Osteoblast (primary cell): ENCODE measurements around the gene ARPC2. TPM values are rescaled to one million over a fixed set of nuclear protein-coding genes. Genes with fewer than 3 reads are reported as not detected.

Source experiments
- DNase-seq: peaks from one replicate; pipeline ENCODE4 v3.0.0; 2011; ENCODE audit warnings: low spot score, mixed read lengths; ENCODE audit not compliant: insufficient read length; ENCODE audit errors: missing footprints
- H2AFZ ChIP-seq: 2 replicates; pipeline ENCODE4 v1.6.0; 2011; ENCODE audit warnings: mild to moderate bottlenecking, low read length
- H3K27ac ChIP-seq: 2 replicates; pipeline ENCODE4 v1.5.1; 2011; ENCODE audit warnings: mild to moderate bottlenecking, low read depth, low read length, moderate library complexity
- H3K27me3 ChIP-seq: 2 replicates; pipeline ENCODE4 v1.6.0; 2012; ENCODE audit warnings: mild to moderate bottlenecking, control low read depth, inconsistent platforms, low read length, moderate library complexity; ENCODE audit not compliant: insufficient read depth
- H3K36me3 ChIP-seq: 2 replicates; pipeline ENCODE4 v1.5.1; 2011; ENCODE audit warnings: mild to moderate bottlenecking, low read length, control low read depth, moderate library complexity; ENCODE audit not compliant: insufficient read depth
- H3K4me1 ChIP-seq: 2 replicates; pipeline ENCODE4 v1.5.1; 2011; ENCODE audit warnings: mild to moderate bottlenecking, low read length, control low read depth, moderate library complexity; ENCODE audit not compliant: insufficient read depth
- H3K4me2 ChIP-seq: 2 replicates; pipeline ENCODE4 v1.6.0; 2011; ENCODE audit warnings: mild to moderate bottlenecking, low read length; ENCODE audit not compliant: insufficient read depth
- H3K4me3 ChIP-seq: fragments of 200-600 bp; sonication (generic); 3 replicates; pipeline ENCODE4 v1.5.1; 2012; ENCODE audit warnings: mild to moderate bottlenecking, low read length, inconsistent platforms; ENCODE audit not compliant: insufficient read depth
- H3K79me2 ChIP-seq: 2 replicates; pipeline ENCODE4 v1.6.0; 2012; ENCODE audit warnings: mild to moderate bottlenecking, low read length, control low read depth, inconsistent platforms; ENCODE audit not compliant: insufficient read depth
- H3K9me3 ChIP-seq: 2 replicates; pipeline ENCODE4 v1.5.1; 2011; ENCODE audit warnings: low read depth, low read length, control low read depth
- H4K20me1 ChIP-seq: 2 replicates; pipeline ENCODE4 v1.6.0; 2012; ENCODE audit warnings: mild to moderate bottlenecking, low read length, control low read depth; ENCODE audit not compliant: insufficient read depth
- total RNA-seq: library from RNA; depleted of rRNA; stranded (reverse); fragments of >200 nt; gene quantifications from 2 replicates; pipeline ENCODE4 v1.2.3, GENCODE V29; 2012
- TF ChIP-seq, protein P1 (sequence below): IDR thresholded peaks from 2 replicates; pipeline ENCODE4 v1.5.1; 2011; ENCODE audit warnings: mild to moderate bottlenecking, low read depth, low read length, moderate library complexity; ENCODE audit errors: extremely low read depth

The ARPC2 gene
- total RNA-seq, 1 donor, result 301 TPM

DNA sequence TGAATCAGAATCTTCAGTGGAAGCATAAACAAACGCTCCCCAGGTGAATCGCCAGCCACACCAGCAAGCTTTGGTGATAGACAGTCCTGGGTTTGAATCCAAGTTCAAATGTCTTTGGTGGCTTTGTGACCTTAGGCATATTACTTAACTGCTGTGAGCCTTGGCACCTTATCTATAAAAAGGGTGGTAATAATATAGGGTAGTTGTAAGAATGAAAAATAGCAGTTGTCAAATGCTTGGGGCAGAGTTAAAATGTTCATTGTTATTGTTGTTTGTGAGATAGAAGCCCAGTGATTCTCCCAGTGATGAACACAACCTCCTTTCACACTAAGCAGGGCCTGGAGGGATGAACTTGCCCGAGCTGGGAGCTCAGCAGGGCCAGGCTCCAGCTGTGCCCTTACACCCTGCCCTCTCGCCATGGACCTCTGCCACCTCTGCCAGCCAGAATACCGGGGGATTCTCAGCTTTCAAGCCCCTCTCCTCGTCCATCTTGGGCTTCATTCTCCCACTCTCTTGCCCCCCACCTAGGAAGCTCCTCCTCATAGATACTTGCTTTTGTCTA is 81.4 kb downstream of the ARPC2 start:
- Histone ChIP-seq H3K4me3 (no peak overlapping the region), H3K4me1 (peaks cover 6% of the 10 kb centered on the region), H3K4me2 (peak overlapping the region; percentile 7), H3K9me3 (no peaks in the 10 kb centered on the region), H2AFZ (peak overlapping the region; percentile 12), H3K79me2 (no peaks in the 10 kb centered on the region), H3K27ac (no peak overlapping the region), H3K27me3 (no peaks in the 10 kb centered on the region), H4K20me1 (no peaks in the 10 kb centered on the region), H3K36me3 (no peaks in the 10 kb centered on the region)
- TF ChIP-seq, protein P1, sequence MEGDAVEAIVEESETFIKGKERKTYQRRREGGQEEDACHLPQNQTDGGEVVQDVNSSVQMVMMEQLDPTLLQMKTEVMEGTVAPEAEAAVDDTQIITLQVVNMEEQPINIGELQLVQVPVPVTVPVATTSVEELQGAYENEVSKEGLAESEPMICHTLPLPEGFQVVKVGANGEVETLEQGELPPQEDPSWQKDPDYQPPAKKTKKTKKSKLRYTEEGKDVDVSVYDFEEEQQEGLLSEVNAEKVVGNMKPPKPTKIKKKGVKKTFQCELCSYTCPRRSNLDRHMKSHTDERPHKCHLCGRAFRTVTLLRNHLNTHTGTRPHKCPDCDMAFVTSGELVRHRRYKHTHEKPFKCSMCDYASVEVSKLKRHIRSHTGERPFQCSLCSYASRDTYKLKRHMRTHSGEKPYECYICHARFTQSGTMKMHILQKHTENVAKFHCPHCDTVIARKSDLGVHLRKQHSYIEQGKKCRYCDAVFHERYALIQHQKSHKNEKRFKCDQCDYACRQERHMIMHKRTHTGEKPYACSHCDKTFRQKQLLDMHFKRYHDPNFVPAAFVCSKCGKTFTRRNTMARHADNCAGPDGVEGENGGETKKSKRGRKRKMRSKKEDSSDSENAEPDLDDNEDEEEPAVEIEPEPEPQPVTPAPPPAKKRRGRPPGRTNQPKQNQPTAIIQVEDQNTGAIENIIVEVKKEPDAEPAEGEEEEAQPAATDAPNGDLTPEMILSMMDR, result no peak
- peak; percentile 64 for DNase-seq

DNA sequence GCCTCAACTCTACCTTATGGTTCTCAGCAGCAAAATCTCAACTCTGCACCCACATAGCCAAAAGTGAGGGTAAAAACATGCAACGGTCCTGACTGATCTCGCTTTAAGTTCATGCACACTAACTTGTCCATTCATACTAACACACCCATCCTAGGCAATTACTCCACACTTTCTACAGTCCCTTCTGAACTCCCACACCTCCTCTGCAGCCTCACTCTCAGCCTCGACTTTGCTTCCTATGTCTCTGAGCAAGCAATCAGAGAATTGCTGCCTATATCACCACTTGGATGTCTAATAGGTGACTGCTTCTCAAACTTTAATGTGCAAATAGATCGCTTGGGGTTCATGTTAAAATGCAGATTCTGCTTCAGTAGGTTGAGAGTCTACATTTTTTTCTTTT is 83.2 kb downstream of the ARPC2 start:
- Histone ChIP-seq H2AFZ (no peak overlapping the region), H3K4me1 (peaks cover 6% of the 10 kb centered on the region), H3K27ac (no peak overlapping the region), H3K36me3 (no peaks in the 10 kb centered on the region), H4K20me1 (no peaks in the 10 kb centered on the region), H3K4me3 (no peak overlapping the region), H3K9me3 (no peaks in the 10 kb centered on the region), H3K4me2 (no peak overlapping the region), H3K27me3 (no peaks in the 10 kb centered on the region), H3K79me2 (no peaks in the 10 kb centered on the region)
- no peak for DNase-seq
- TF ChIP-seq, protein P1, result no peak

- Histone ChIP-seq H3K4me1 (peaks cover 6% of the 10 kb centered on the region), H3K4me3 (no peak overlapping the region), H3K79me2 (no peaks in the 10 kb centered on the region), H3K4me2 (no peak overlapping the region), H4K20me1 (no peaks in the 10 kb centered on the region), H3K9me3 (no peaks in the 10 kb centered on the region), H2AFZ (no peak overlapping the region), H3K27ac (no peak overlapping the region), H3K27me3 (no peaks in the 10 kb centered on the region), H3K36me3 (no peaks in the 10 kb centered on the region)
- DNase-seq, result peak; percentile 81
- TF ChIP-seq, protein P1, result peak; percentile 95
Measured at GRCh38 chr2:218301176-218301819, 84.3 kb downstream of the ARPC2 start.

Other genes starting within 250 kb of the ARPC2 start
- gene TNS1, start 214.2 kb upstream of the ARPC2 start, total RNA-seq, result 45.7 and 48.9 TPM in 2 replicates
- gene RUFY4, start 147.9 kb upstream of the ARPC2 start, total RNA-seq, result not detected in 2 replicates
- gene CXCR2, start 91.2 kb upstream of the ARPC2 start, total RNA-seq, result not detected in 2 replicates
- gene CXCR1, start 50.2 kb upstream of the ARPC2 start, total RNA-seq, result not detected in 2 replicates
- gene GPBAR1, start 43.8 kb downstream of the ARPC2 start, total RNA-seq, result 0.36 TPM in 1 of 2 replicates, not detected in the other
- gene AAMP, start 52.9 kb downstream of the ARPC2 start, total RNA-seq, result 85.7 and 97.0 TPM in 2 replicates
- gene PNKD, start 53.3 kb downstream of the ARPC2 start, total RNA-seq, result 23.2 and 24.2 TPM in 2 replicates
- 155 and 187 TPM in 2 replicates for gene TMBIM1, start 75.3 kb downstream of the ARPC2 start, total RNA-seq
- not detected in 2 replicates for gene CATIP, start 139.7 kb downstream of the ARPC2 start, total RNA-seq
- 0.29 and 0.36 TPM in 2 replicates for gene SLC11A1, start 165.1 kb downstream of the ARPC2 start, total RNA-seq
- 53.3 and 71.7 TPM in 2 replicates for gene CTDSP1, start 182.7 kb downstream of the ARPC2 start, total RNA-seq
- gene VIL1, start 201.9 kb downstream of the ARPC2 start, total RNA-seq, result under 0.01 TPM in 1 of 2 replicates, not detected in the other